Small intestine (tissue), 7 donors: ENCODE measurements around the gene KDM4B. TPM values are rescaled to one million over a fixed set of nuclear protein-coding genes. Genes with fewer than 3 reads are reported as not detected.

Source experiments
- DNase-seq, 2 donors: peaks; one replicate each; pipeline versions ENCODE4 v3.0.0 to v3.0.0-alpha.2; 2013
- FAIRE-seq: peaks from 2 replicates; lab custom pipeline; 2012; peaks lifted over from hg19 to GRCh38; lab: Jason Lieb, UNC
- H3K27ac ChIP-seq, 3 donors: one replicate each; pipeline ENCODE4 v1.5.1; 2013; ENCODE audit warnings: low read length in 2 of 3, mild to moderate bottlenecking in 2 of 3, control low read depth in 1 of 3, inconsistent platforms in 1 of 3, low read depth in 1 of 3, moderate library complexity in 1 of 3
- H3K27me3 ChIP-seq, 3 donors: one replicate each; pipeline ENCODE4 v1.6.1; 2013; ENCODE audit warnings: low read length in 3 of 3, inconsistent platforms in 1 of 3; ENCODE audit not compliant: control insufficient read depth in 3 of 3, insufficient read depth in 3 of 3
- H3K36me3 ChIP-seq, 3 donors: one replicate each; pipeline ENCODE4 v1.6.1; 2013; ENCODE audit warnings: low read length in 3 of 3, inconsistent platforms in 1 of 3, low read depth in 1 of 3, mild to moderate bottlenecking in 1 of 3, moderate library complexity in 1 of 3; ENCODE audit not compliant: control insufficient read depth in 3 of 3, insufficient read depth in 2 of 3
- H3K4me1 ChIP-seq, 3 donors: one replicate each; pipeline ENCODE4 v1.6.1; 2013; ENCODE audit warnings: low read length in 2 of 3, inconsistent platforms in 1 of 3, low read depth in 1 of 3, mild to moderate bottlenecking in 1 of 3, moderate library complexity in 1 of 3; ENCODE audit not compliant: control insufficient read depth in 3 of 3, insufficient read depth in 2 of 3
- H3K4me3 ChIP-seq, 3 donors: one replicate each; pipeline ENCODE4 v1.5.1; 2013; ENCODE audit warnings: low read length in 3 of 3, control low read depth in 1 of 3, inconsistent platforms in 1 of 3, low read depth in 1 of 3, mild to moderate bottlenecking in 1 of 3, moderate library complexity in 1 of 3
- H3K9me3 ChIP-seq, 2 donors: one replicate each; pipeline ENCODE4 v1.6.1; 2013; ENCODE audit warnings: low read depth in 1 of 2, low read length in 1 of 2; ENCODE audit not compliant: control insufficient read depth in 2 of 2, insufficient read depth in 1 of 2
- WGBS, 3 donors: extraction: QIAGEN DNeasy Blood & Tissue Kit; methylation state at CpG; one replicate each; pipeline ENCODE4 v1.1.7; 2013; 5-methylcytosine and 5-hydroxymethylcytosine counted together
- polyA plus RNA-seq, 4 donors: library from polyadenylated mRNA; stranded (reverse) in 3 of 4; unstranded in 1 of 4; fragments of 200-250 nt in 3 of 4; fragments of 120-200 nt in 1 of 4; gene quantifications; one replicate each; pipeline versions ENCODE4 v1.2.1 to v1.2.3, GENCODE V29; 2013
- donor health status: healthy with polysubstance abuse.
- donor health status: control.
- donor health status: control.
- donor health status: Bipolar disorder and iron deficiency.
- donor health status: healthy.

The KDM4B gene
- polyA plus RNA-seq, 4 donors = 8.1 to 12.0 (median 10.6) TPM

GRCh38 chr19:5059213-5059574 is 90.3 kb downstream of the KDM4B start:
- Histone ChIP-seq H3K4me3 (no peak overlapping the region), H3K9me3 (peaks cover 0 to 13% of the 10 kb centered on the region in 2 donors), H3K4me1 (no peaks in the 10 kb centered on the region), H3K27ac (no peak overlapping the region), H3K27me3 (no peaks in the 10 kb centered on the region), H3K36me3 (peaks cover 0 to 73% (median 0%) of the 10 kb centered on the region in 3 donors)
- DNase-seq (no peak), FAIRE-seq (no peak)
- 85 to 92% (median 90%) methylated on average over 19 to 21 of the region's 21 CpGs for WGBS, 3 donors

GRCh38 chr19:5059793-5060192 is 90.9 kb downstream of the KDM4B start:
- 91 to 95% (median 94%) methylated on average over 12 of the region's 12 CpGs for WGBS, 3 donors
- DNase-seq = no peak
- FAIRE-seq = no peak

GRCh38 chr19:5062195-5062594 is 93.3 kb downstream of the KDM4B start:
- FAIRE-seq (no peak), DNase-seq (no peak)
- 94 to 98% (median 96%) methylated on average over 9 of the region's 9 CpGs for WGBS, 3 donors
- peaks cover 0 to 13% of the 10 kb centered on the region in 2 donors for H3K9me3 ChIP-seq
- H3K4me1 ChIP-seq = no peaks in the 10 kb centered on the region
- H3K27me3 ChIP-seq = no peaks in the 10 kb centered on the region
- no peak overlapping the region for H3K4me3 ChIP-seq
- peaks cover 0 to 74% (median 0%) of the 10 kb centered on the region in 3 donors for H3K36me3 ChIP-seq
- H3K27ac ChIP-seq = no peak overlapping the region

More at GRCh38 chr19:5059793-5060192, 90.9 kb downstream of the KDM4B start:
- Histone ChIP-seq H3K36me3 (peaks cover 0 to 73% (median 0%) of the 10 kb centered on the region in 3 donors), H3K27ac (no peak overlapping the region), H3K4me3 (no peak overlapping the region), H3K4me1 (no peaks in the 10 kb centered on the region), H3K9me3 (peaks cover 0 to 13% of the 10 kb centered on the region in 2 donors), H3K27me3 (no peaks in the 10 kb centered on the region)

GRCh38 chr19:5062799-5063198 is 93.9 kb downstream of the KDM4B start:
- 95 to 99% (median 96%) methylated on average over 4 of the region's 4 CpGs for WGBS, 3 donors
- Histone ChIP-seq H3K36me3 (peaks cover 0 to 67% (median 0%) of the 10 kb centered on the region in 3 donors), H3K9me3 (peaks cover 0 to 13% of the 10 kb centered on the region in 2 donors), H3K4me3 (no peak overlapping the region), H3K4me1 (no peaks in the 10 kb centered on the region), H3K27ac (no peak overlapping the region), H3K27me3 (no peaks in the 10 kb centered on the region)
- DNase-seq (no peak), FAIRE-seq (no peak)

GRCh38 chr19:5063873-5064645 is 95.1 kb downstream of the KDM4B start:
- Histone ChIP-seq H3K4me1 (peaks cover 0 to 2% (median 0%) of the 10 kb centered on the region in 3 donors), H3K27me3 (no peaks in the 10 kb centered on the region), H3K36me3 (peaks cover 0 to 58% (median 0%) of the 10 kb centered on the region in 3 donors), H3K9me3 (peaks cover 0 to 13% of the 10 kb centered on the region in 2 donors), H3K27ac (no peak overlapping the region), H3K4me3 (no peak overlapping the region)
- FAIRE-seq (no peak), DNase-seq (no peak)
- WGBS, 3 donors = 95 to 97% (median 95%) methylated on average over 38 of the region's 38 CpGs

GRCh38 chr19:5064896-5065295 is 96.0 kb downstream of the KDM4B start:
- no peak for DNase-seq
- Histone ChIP-seq H3K4me1 (peaks cover 0 to 2% (median 0%) of the 10 kb centered on the region in 3 donors), H3K4me3 (no peak overlapping the region), H3K9me3 (peaks cover 0 to 13% of the 10 kb centered on the region in 2 donors), H3K27me3 (no peaks in the 10 kb centered on the region), H3K27ac (no peak overlapping the region), H3K36me3 (peaks cover 0 to 50% (median 0%) of the 10 kb centered on the region in 3 donors)
- 89 to 91% (median 90%) methylated on average over 19 of the region's 19 CpGs for WGBS, 3 donors
- no peak for FAIRE-seq

- Histone ChIP-seq H3K4me1 (peaks cover 0 to 2% (median 0%) of the 10 kb centered on the region in 3 donors), H3K27me3 (no peaks in the 10 kb centered on the region), H3K27ac (no peak overlapping the region), H3K4me3 (no peak overlapping the region), H3K36me3 (peaks cover 0 to 50% (median 0%) of the 10 kb centered on the region in 3 donors), H3K9me3 (peaks cover 0 to 13% of the 10 kb centered on the region in 2 donors)
- WGBS, 3 donors = 88 to 96% (median 94%) methylated on average over 24 of the region's 24 CpGs
- FAIRE-seq (no peak), DNase-seq (no peak)
These were observed 96.8 kb downstream of the KDM4B start for GRCh38 chr19:5065663-5066093.

- no peak overlapping the region for H3K4me3 ChIP-seq
- DNase-seq = no peak
- H3K4me1 ChIP-seq = peaks cover 0 to 2% (median 0%) of the 10 kb centered on the region in 3 donors
- no peak overlapping the region for H3K27ac ChIP-seq
- FAIRE-seq = no peak
- peaks cover 0 to 12% of the 10 kb centered on the region in 2 donors for H3K9me3 ChIP-seq
- H3K36me3 ChIP-seq = peaks cover 0 to 54% (median 0%) of the 10 kb centered on the region in 3 donors
- WGBS, 3 donors = 96 to 97% (median 96%) methylated on average over 14 of the region's 14 CpGs
- no peaks in the 10 kb centered on the region for H3K27me3 ChIP-seq
These were observed 97.9 kb downstream of the KDM4B start for GRCh38 chr19:5066768-5067167.
